Spleen (tissue), 11 donors: ENCODE data around the gene MCOLN2. TPM values are rescaled to one million over a fixed set of nuclear protein-coding genes. Genes with fewer than 3 reads are reported as not detected.

Experiments
- DNase-seq: peaks from one replicate; pipeline ENCODE4 v3.0.0-alpha.2; 2020
- H3K27ac ChIP-seq, 8 donors: fragments of 200-600 bp; sonication (generic) in 7 of 8; 1 replicate in 4 of 8; 2 replicates in 4 of 8; pipeline versions ENCODE4 v1.5.0 to v1.8.0; 2016 to 2021; ENCODE audit warnings: inconsistent platforms in 4 of 8, mild to moderate bottlenecking in 4 of 8, moderate library complexity in 1 of 8
- H3K27me3 ChIP-seq, 7 donors: fragments of 200-600 bp; sonication (generic) in 6 of 7; replicated peaks in 1 of 7; 1 replicate in 4 of 7; 2 replicates in 3 of 7; pipeline versions ENCODE4 v1.5.0 to v1.8.0; 2016 to 2021; ENCODE audit warnings: inconsistent platforms in 3 of 7, mild to moderate bottlenecking in 1 of 7
- H3K36me3 ChIP-seq, 6 donors: fragments of 200-600 bp; sonication (generic) in 5 of 6; 1 replicate in 4 of 6; 2 replicates in 2 of 6; pipeline versions ENCODE4 v1.5.0 to v1.8.0; 2016 to 2021; ENCODE audit warnings: inconsistent platforms in 2 of 6
- H3K4me1 ChIP-seq, 6 donors: fragments of 200-600 bp; sonication (generic) in 5 of 6; 1 replicate in 3 of 6; 2 replicates in 3 of 6; pipeline versions ENCODE4 v1.5.0 to v1.8.0; 2016 to 2021; ENCODE audit warnings: inconsistent platforms in 3 of 6
- H3K4me3 ChIP-seq, 8 donors: fragments of 200-600 bp; sonication (generic) in 7 of 8; 1 replicate in 4 of 8; 2 replicates in 4 of 8; pipeline versions ENCODE4 v1.5.0 to v1.8.0; 2016 to 2021; ENCODE audit warnings: inconsistent platforms in 4 of 8, mild to moderate bottlenecking in 4 of 8, moderate library complexity in 2 of 8
- H3K9me3 ChIP-seq, 8 donors: fragments of 200-600 bp; sonication (generic) in 7 of 8; 1 replicate in 4 of 8; 2 replicates in 4 of 8; pipeline versions ENCODE4 v1.5.0 to v1.8.0; 2016 to 2021; ENCODE audit warnings: inconsistent platforms in 4 of 8
- CTCF ChIP-seq, 11 experiments: fragments of 200-600 bp in 7 of 11; fragments of 450-650 bp in 4 of 11; sonication (generic) in 4 of 11; IDR thresholded peaks in 8 of 11; conservative IDR thresholded peaks in 3 of 11; 1 replicate in 7 of 11; 2 replicates in 4 of 11; pipeline versions ENCODE4 v1.4.0 to v1.8.0; 2016 to 2021; ENCODE audit warnings: antibody characterized with exemption in 11 of 11, inconsistent platforms in 4 of 11, mild to moderate bottlenecking in 1 of 11
- POLR2A ChIP-seq, 3 donors: fragments of 450-650 bp; IDR thresholded peaks; one replicate each; pipeline ENCODE4 v1.5.1; 2017; ENCODE audit warnings: antibody characterized with exemption in 3 of 3, mild to moderate bottlenecking in 1 of 3
- POLR2AphosphoS5 ChIP-seq, 3 donors: sonication (generic); formaldehyde crosslinking; IDR thresholded peaks; one replicate each; pipeline ENCODE4 v1.5.1; 2017; ENCODE audit warnings: antibody characterized with exemption in 3 of 3
- WGBS, 5 donors: extraction: QIAGEN DNeasy Blood & Tissue Kit in 3 of 5; methylation state at CpG; one replicate each; pipeline versions ENCODE4 v1.1.5 to v1.1.7; 2013 to 2018; 5-methylcytosine and 5-hydroxymethylcytosine counted together
- intact Hi-C: fragments of 100-400 bp; cut with DNase I; formaldehyde crosslinking; loops from one replicate; pipeline ENCODE4 v1.15.0; 2023; ENCODE audit warnings: low total_unique reads
- polyA plus RNA-seq, 3 donors: library from polyadenylated mRNA; stranded (reverse); fragments of 200-250 nt; gene quantifications; one replicate each; pipeline ENCODE4 v1.2.1, GENCODE V29; 2013
- total RNA-seq, 7 donors: library from RNA; depleted of rRNA in 3 of 7; stranded (reverse); fragments of >200 nt in 3 of 7; fragmentation: NEBNext Ultra II Directional in 4 of 7; extraction: Animal tissue kit (Norgen Biotek cat#: 25700) in 4 of 7; gene quantifications; one replicate each; pipeline versions ENCODE4 v1.1.0 to v1.2.1, GENCODE V29; 2016 to 2021
- donor health status: healthy with polysubstance abuse.
- donor health status: DM: no; HTN: no; CAD: no; lungs with moderate emphysema.
- donor health status: DM: no; HTN: no; CAD: no.
- donor health status: Bipolar disorder and iron deficiency.
- donor health status: healthy.
- donor health status: DM: no; HTN: no; CAD: no.
- donor health status: DM: yes; HTN: yes; CAD: no.

The MCOLN2 gene
- total and polyA plus RNA-seq, 10 donors: 13.1 to 32.8 (median 16.9) TPM

- no peaks in the 10 kb centered on the region for H3K9me3 ChIP-seq
- H3K4me1 ChIP-seq: peaks cover 0 to 3% (median 0%) of the 10 kb centered on the region in 6 donors
- peaks cover 0 to 32% (median 0%) of the 10 kb centered on the region in 6 donors for H3K36me3 ChIP-seq
- intact Hi-C loops: no loop called here
- 77 to 86% (median 78%) methylated on average over 1 of the region's 1 CpG for WGBS, 5 donors
- H3K27ac ChIP-seq: peak overlapping the region in 1 of 8 donors; percentile 36
- H3K4me3 ChIP-seq: no peak overlapping the region
- no peaks in the 10 kb centered on the region for H3K27me3 ChIP-seq
- TF ChIP-seq POLR2AphosphoS5 (IDR thresholded peaks at IDR 0.05) (peak in 1 of 3 donors; percentile 38), CTCF (IDR thresholded peaks at IDR 0.05 in 8 of 11, conservative IDR thresholded peaks at IDR 0.05 in 3 of 11) (no peak), POLR2A (IDR thresholded peaks at IDR 0.05) (no peak)
- DNase-seq: no peak
Measured at GRCh38 chr1:84960371-84960770, 36.5 kb downstream of the MCOLN2 start.

GRCh38 chr1:84959294-84959693, 37.6 kb downstream of the MCOLN2 start:
- WGBS, 5 donors: 74 to 86% (median 75%) methylated on average over 5 of the region's 5 CpGs
- TF ChIP-seq CTCF (IDR thresholded peaks at IDR 0.05 in 8 of 11, conservative IDR thresholded peaks at IDR 0.05 in 3 of 11): no peak
- TF ChIP-seq POLR2A (IDR thresholded peaks at IDR 0.05): no peak
- no peak for TF ChIP-seq POLR2AphosphoS5 (IDR thresholded peaks at IDR 0.05)
- no peak overlapping the region for H3K4me3 ChIP-seq
- H3K27me3 ChIP-seq: no peaks in the 10 kb centered on the region
- H3K4me1 ChIP-seq: peaks cover 0 to 3% (median 0%) of the 10 kb centered on the region in 6 donors
- no peak for DNase-seq
- peaks cover 0 to 26% (median 0%) of the 10 kb centered on the region in 6 donors for H3K36me3 ChIP-seq
- intact Hi-C loops: loop anchor here (10.0 kb wide), 1 partner anchor 66 kb away; no protein-coding TSS in a partner anchor
- H3K27ac ChIP-seq: no peak overlapping the region
- no peaks in the 10 kb centered on the region for H3K9me3 ChIP-seq

GRCh38 chr1:84957966-84958365, 38.9 kb downstream of the MCOLN2 start:
- TF ChIP-seq CTCF (IDR thresholded peaks at IDR 0.05 in 8 of 11, conservative IDR thresholded peaks at IDR 0.05 in 3 of 11): no peak
- TF ChIP-seq POLR2AphosphoS5 (IDR thresholded peaks at IDR 0.05): no peak
- no peak for TF ChIP-seq POLR2A (IDR thresholded peaks at IDR 0.05)
- no peak for DNase-seq
- Histone ChIP-seq H3K27ac (no peak overlapping the region), H3K27me3 (no peaks in the 10 kb centered on the region), H3K4me1 (peaks cover 0 to 3% (median 0%) of the 10 kb centered on the region in 6 donors), H3K9me3 (no peaks in the 10 kb centered on the region), H3K4me3 (no peak overlapping the region), H3K36me3 (peaks cover 0 to 26% (median 0%) of the 10 kb centered on the region in 6 donors)
- 90 to 98% (median 95%) methylated on average over 1 of the region's 1 CpG for WGBS, 5 donors
- intact Hi-C loops: loop anchor here (10.0 kb wide), 1 partner anchor 67 kb away; no protein-coding TSS in a partner anchor

GRCh38 chr1:84956655-84957054, 40.3 kb downstream of the MCOLN2 start:
- TF ChIP-seq POLR2AphosphoS5 (IDR thresholded peaks at IDR 0.05): no peak
- no peak for TF ChIP-seq POLR2A (IDR thresholded peaks at IDR 0.05)
- TF ChIP-seq CTCF (IDR thresholded peaks at IDR 0.05 in 8 of 11, conservative IDR thresholded peaks at IDR 0.05 in 3 of 11): no peak
- H3K4me1 ChIP-seq: peaks cover 0 to 3% (median 0%) of the 10 kb centered on the region in 6 donors
- no peak for DNase-seq
- no peak overlapping the region for H3K27ac ChIP-seq
- H3K4me3 ChIP-seq: no peak overlapping the region
- H3K36me3 ChIP-seq: peaks cover 0 to 36% (median 2%) of the 10 kb centered on the region in 6 donors
- no peaks in the 10 kb centered on the region for H3K9me3 ChIP-seq
- intact Hi-C loops: loop anchor here (10.0 kb wide), 1 partner anchor 68 kb away; no protein-coding TSS in a partner anchor
- no peaks in the 10 kb centered on the region for H3K27me3 ChIP-seq
- WGBS, 5 donors: 78 to 95% (median 86%) methylated on average over 5 to 6 of the region's 6 CpGs
